GM18907 (cell line): Measurements from ENCODE around the gene RIPOR2.
"Not testable (repeated sequence)": the region's sequence is repeated elsewhere in the genome, so short reads cannot be mapped to it uniquely, and the experiment has no call there.

Source experiments
- ATAC-seq: cut with Tn5 transposase; IDR thresholded peaks from one replicate; pipeline ENCODE4 v1.9.1; 2021; ENCODE audit warnings: mild to moderate bottlenecking, moderate library complexity; ENCODE audit not compliant: unreplicated experiment

The RIPOR2 gene

GRCh38 chr6:24775520-24776058, 160.2 kb downstream of the RIPOR2 start:
- peak; percentile 14 for ATAC-seq

GRCh38 chr6:24774696-24775519, 160.9 kb downstream of the RIPOR2 start, which contains the start of gene GMNN:
Gene GMNN, plus strand, starts transcription at chr6:24774937. Its CDS starts 2,310 bp downstream, at chr6:24777247.
- ATAC-seq, result peak; percentile 89

DNA sequence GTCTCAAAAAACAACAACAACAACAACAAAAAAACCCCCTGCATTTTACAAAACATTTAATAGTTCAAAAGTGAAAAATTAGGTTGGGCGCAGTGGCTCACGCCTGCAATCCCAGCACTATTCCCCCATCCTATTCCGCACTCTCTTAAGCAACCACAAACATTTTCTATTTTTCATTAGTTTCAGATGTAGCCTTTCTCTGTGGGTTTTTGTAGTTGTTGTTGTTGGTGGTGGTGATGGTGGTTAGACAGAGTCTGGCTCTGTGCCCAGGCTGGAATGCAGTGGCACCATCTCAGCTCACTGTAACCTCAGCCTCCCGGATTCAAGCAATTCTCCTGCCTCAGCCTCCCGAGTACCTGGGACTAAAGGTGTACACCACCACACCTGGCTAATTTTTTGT, 167.4 kb downstream of the RIPOR2 start:
- no peak for ATAC-seq

- peak; percentile 66 for ATAC-seq
Measured at GRCh38 chr6:24766680-24767462, 168.9 kb downstream of the RIPOR2 start.

- ATAC-seq, result not testable (repeated sequence)
Measured at GRCh38 chr6:24765968-24766367, 169.8 kb downstream of the RIPOR2 start.

DNA sequence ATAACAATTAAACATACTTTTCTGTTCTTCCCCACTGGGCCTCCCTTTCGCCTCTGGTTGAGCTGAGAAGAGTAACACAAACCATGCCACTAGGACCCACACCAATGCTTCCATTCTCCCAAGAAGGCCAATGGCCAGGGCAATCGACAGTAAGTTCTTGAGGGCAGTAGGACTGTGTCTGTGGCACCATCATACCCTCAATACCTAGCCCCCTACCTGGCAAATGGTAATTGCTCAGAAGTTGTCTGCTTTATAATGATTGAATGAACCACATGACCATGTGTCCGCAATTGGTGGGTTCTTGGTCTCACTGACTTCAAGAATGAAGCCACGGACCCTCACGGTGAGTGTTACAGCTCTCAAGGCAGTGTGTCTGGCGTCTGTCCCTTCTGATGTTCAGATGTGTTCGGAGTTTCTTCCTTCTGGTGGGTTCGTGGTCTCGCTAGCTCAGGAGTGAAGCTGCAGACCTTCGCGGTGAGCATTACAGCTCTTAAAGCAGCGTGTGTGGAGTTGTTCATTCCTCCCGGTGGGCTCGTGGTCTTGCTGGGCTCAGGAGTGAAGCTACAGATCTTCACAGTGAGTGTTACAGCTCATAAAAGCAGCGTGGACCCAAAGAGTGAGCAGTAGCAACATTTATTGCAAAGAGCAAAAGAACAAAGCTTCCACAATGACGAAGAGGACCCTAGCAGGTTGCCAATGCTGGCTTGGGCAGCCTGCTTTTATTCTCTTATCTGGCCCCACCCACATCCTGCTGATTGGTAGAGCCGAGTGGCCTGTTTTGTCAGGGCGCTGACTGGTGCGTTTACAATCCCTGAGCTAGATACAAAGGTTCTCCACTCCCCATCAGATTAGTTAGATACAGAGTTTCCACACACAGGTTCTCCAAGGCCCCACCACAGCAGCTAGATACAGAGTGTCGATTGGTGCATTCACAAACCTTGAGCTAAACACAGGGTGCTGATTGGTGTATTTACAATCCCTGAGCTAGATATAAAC, 170.6 kb downstream of the RIPOR2 start:
- ATAC-seq, result not testable (repeated sequence)

- ATAC-seq, result no peak
Measured at GRCh38 chr6:24763578-24763977, 172.2 kb downstream of the RIPOR2 start.

- no peak for ATAC-seq
Measured at GRCh38 chr6:24761851-24762250, 173.9 kb downstream of the RIPOR2 start.

- ATAC-seq, result no peak
Measured at GRCh38 chr6:24761193-24761835, 174.4 kb downstream of the RIPOR2 start.

GRCh38 chr6:24760210-24760609, 175.6 kb downstream of the RIPOR2 start:
- no peak for ATAC-seq

GRCh38 chr6:24759718-24760117, 176.0 kb downstream of the RIPOR2 start:
- no peak for ATAC-seq

GRCh38 chr6:24757611-24758010, 178.1 kb downstream of the RIPOR2 start:
- ATAC-seq, result no peak

DNA sequence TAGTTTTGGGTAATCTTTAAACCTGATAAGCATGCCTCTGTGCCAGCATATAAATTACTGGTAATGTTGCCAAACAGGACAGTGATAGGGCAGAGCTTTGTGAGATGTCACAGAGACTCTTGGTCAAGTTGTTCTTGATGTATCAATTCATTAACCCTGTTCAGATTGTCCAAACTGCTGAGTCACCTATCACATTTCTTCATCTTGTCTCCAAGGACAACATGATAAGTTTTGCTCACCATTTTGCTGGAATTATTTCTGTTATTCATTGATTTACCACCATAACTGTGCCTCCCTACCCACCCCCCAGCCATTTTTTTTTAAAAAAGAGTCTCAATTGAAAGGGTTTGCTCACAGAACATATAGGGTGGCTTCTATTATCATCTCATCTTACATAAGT, 180.5 kb downstream of the RIPOR2 start:
- no peak for ATAC-seq

DNA sequence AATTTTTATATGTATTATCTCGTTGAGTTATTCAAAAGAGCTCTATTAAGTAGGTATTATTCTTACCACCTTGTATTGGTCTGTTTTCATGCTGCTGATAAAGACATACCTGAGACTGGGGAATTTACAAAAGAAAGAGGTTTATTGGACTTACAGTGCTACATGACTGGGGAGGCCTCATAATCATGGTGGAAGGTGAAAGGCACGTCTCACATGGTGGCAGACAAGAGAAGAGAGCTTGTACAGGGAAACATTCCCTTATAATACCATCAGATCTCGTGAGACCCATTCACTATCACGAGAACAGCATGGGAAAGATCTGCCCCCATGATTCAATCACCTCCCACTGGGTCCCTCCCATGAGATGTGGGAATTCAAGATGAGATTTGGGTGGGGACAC, 181.4 kb downstream of the RIPOR2 start:
- ATAC-seq, result not testable (repeated sequence)
